Nephron (organoid): ENCODE results near the gene OR8B4.
"Not testable (repeated sequence)": the region's sequence is repeated elsewhere in the genome, so short reads cannot be mapped to it uniquely, and the experiment has no call there.

ENCODE experiments used
- H3K27ac Mint-ChIP-seq, 3 experiments: 2 replicates each; pipeline ENCODE4 v1.8.0; 2020; ENCODE audit warnings: mixed read lengths in 3 of 3, mild to moderate bottlenecking in 2 of 3, moderate library complexity in 1 of 3
- H3K27me3 Mint-ChIP-seq: 2 replicates; pipeline ENCODE4 v1.8.0; 2021; ENCODE audit warnings: low read depth, mild to moderate bottlenecking, moderate library complexity, mixed read lengths
- H3K36me3 Mint-ChIP-seq: 2 replicates; pipeline ENCODE4 v1.8.0; 2020; ENCODE audit warnings: low read depth, mixed read lengths
- H3K4me1 Mint-ChIP-seq: 2 replicates; pipeline ENCODE4 v1.8.0; 2020; ENCODE audit warnings: mixed read lengths
- H3K4me3 Mint-ChIP-seq, 3 experiments: 2 replicates each; pipeline ENCODE4 v1.8.0; 2020; ENCODE audit warnings: mild to moderate bottlenecking in 3 of 3, mixed read lengths in 3 of 3, moderate library complexity in 2 of 3
- H3K9me3 Mint-ChIP-seq: 2 replicates; pipeline ENCODE4 v1.8.0; 2020; ENCODE audit warnings: mixed read lengths
- CTCF ChIP-seq, 3 experiments: fragments of 200-600 bp; sonication (generic); IDR thresholded peaks; one replicate each; pipeline ENCODE4 v1.5.0; 2021; ENCODE audit warnings: antibody characterized with exemption in 3 of 3; ENCODE audit not compliant: unreplicated experiment in 3 of 3

The OR8B4 gene

GRCh38 chr11:124465368-124465767 lies 40.7 kb upstream of the OR8B4 start:
- TF ChIP-seq CTCF (IDR thresholded peaks at IDR 0.05; ENCODE audit: unreplicated experiment in 3 of 3): no peak
- Mint-ChIP-seq H3K27ac (no peak overlapping the region), H3K36me3 (no peaks in the 10 kb centered on the region), H3K9me3 (no peaks in the 10 kb centered on the region), H3K4me3 (no peak overlapping the region), H3K27me3 (peaks cover 3% of the 10 kb centered on the region), H3K4me1 (peaks cover 5% of the 10 kb centered on the region)

GRCh38 chr11:124463990-124464389 lies 39.3 kb upstream of the OR8B4 start:
- no peak overlapping the region for H3K27ac Mint-ChIP-seq
- TF ChIP-seq CTCF (IDR thresholded peaks at IDR 0.05; ENCODE audit: unreplicated experiment in 3 of 3): no peak
- H3K27me3 Mint-ChIP-seq: peaks cover 3% of the 10 kb centered on the region
- no peak overlapping the region for H3K4me3 Mint-ChIP-seq
- H3K36me3 Mint-ChIP-seq: no peaks in the 10 kb centered on the region
- H3K9me3 Mint-ChIP-seq: no peaks in the 10 kb centered on the region
- H3K4me1 Mint-ChIP-seq: no peaks in the 10 kb centered on the region

- Mint-ChIP-seq H3K27ac (no peak overlapping the region), H3K4me3 (no peak overlapping the region), H3K27me3 (peaks cover 3% of the 10 kb centered on the region), H3K4me1 (no peaks in the 10 kb centered on the region), H3K9me3 (no peaks in the 10 kb centered on the region), H3K36me3 (no peaks in the 10 kb centered on the region)
- TF ChIP-seq CTCF (IDR thresholded peaks at IDR 0.05; ENCODE audit: unreplicated experiment in 3 of 3): no peak
These were observed 38.7 kb upstream of the OR8B4 start for GRCh38 chr11:124463324-124463723.

GRCh38 chr11:124460459-124460858 lies 35.8 kb upstream of the OR8B4 start:
- TF ChIP-seq CTCF (IDR thresholded peaks at IDR 0.05; ENCODE audit: unreplicated experiment in 3 of 3): no peak
- Mint-ChIP-seq H3K27me3 (peaks cover 6% of the 10 kb centered on the region), H3K4me1 (no peaks in the 10 kb centered on the region), H3K36me3 (no peaks in the 10 kb centered on the region), H3K27ac (no peak overlapping the region), H3K9me3 (no peaks in the 10 kb centered on the region), H3K4me3 (no peak overlapping the region)

GRCh38 chr11:124459379-124459778 lies 34.7 kb upstream of the OR8B4 start:
- not testable (repeated sequence) for H3K36me3 Mint-ChIP-seq, H3K4me1 Mint-ChIP-seq, H3K9me3 Mint-ChIP-seq, H3K27ac Mint-ChIP-seq, H3K27me3 Mint-ChIP-seq, H3K4me3 Mint-ChIP-seq

- Mint-ChIP-seq H3K4me1 (no peaks in the 10 kb centered on the region), H3K9me3 (peaks cover 8% of the 10 kb centered on the region), H3K27me3 (peaks cover 3% of the 10 kb centered on the region), H3K4me3 (no peak overlapping the region), H3K27ac (no peak overlapping the region), H3K36me3 (no peaks in the 10 kb centered on the region)
- TF ChIP-seq CTCF (IDR thresholded peaks at IDR 0.05; ENCODE audit: unreplicated experiment in 3 of 3): no peak
These were observed 29.9 kb upstream of the OR8B4 start for GRCh38 chr11:124454552-124454951.
